ENCODE measurements around the gene PIP4K2A.

PIP4K2A gene

DNA sequence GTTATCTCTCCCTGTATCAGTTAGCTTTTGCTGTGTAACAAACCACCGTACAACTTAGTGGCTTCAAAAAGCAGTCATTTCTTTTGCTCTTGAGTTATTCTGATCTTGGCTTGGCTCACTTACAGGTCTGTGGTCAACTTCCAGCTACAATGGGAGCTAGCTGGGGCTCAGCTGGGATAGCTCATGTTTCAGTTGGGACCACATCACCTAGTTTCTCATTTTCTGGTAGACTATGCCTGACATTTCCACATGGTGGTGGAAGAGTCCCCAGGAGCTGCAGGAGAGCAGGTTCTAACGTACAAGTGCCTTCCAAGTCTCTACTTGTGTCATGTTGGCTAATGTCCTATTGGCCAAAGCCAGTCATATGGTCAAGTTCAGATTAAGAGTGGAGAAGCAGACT, 25.8 kb upstream of the PIP4K2A start:
- H3K4me3 ChIP-seq (ENCODE audit: low read length, poor library complexity, severe bottlenecking), result no peak overlapping the region
- no peaks in the 10 kb centered on the region for H3F3A ChIP-seq (ENCODE audit: low read depth)
- no peak overlapping the region for H3K4me2 ChIP-seq (ENCODE audit: low read depth, low read length, poor library complexity, severe bottlenecking)
- H3K27me3 ChIP-seq (ENCODE audit: insufficient read depth, low read length, poor library complexity, severe bottlenecking), result no peaks in the 10 kb centered on the region
- H3K79me2 ChIP-seq (ENCODE audit: insufficient read depth, low read length), result no peaks in the 10 kb centered on the region
- no peak overlapping the region for H3K9ac ChIP-seq (ENCODE audit: low read depth, low read length, poor library complexity, severe bottlenecking)
- H4K20me1 ChIP-seq (ENCODE audit: insufficient read depth, low read length, poor library complexity, severe bottlenecking), result no peaks in the 10 kb centered on the region
- H2AFZ ChIP-seq (ENCODE audit: low read length), result no peak overlapping the region
- H3K4me1 ChIP-seq (ENCODE audit: insufficient read depth, low read length, poor library complexity, severe bottlenecking), result no peaks in the 10 kb centered on the region
- H3K36me3 ChIP-seq (ENCODE audit: insufficient read depth, low read length), result no peaks in the 10 kb centered on the region
- TF ChIP-seq CTCF (conservative IDR thresholded peaks at IDR 0.05; ENCODE audit: low read length) (peak; percentile 17), EZH2phosphoT487 (IDR thresholded peaks at IDR 0.05; ENCODE audit: borderline replicate concordance) (no peak)
- H3K9me3 ChIP-seq (ENCODE audit: insufficient read depth, low read depth, low read length), result no peaks in the 10 kb centered on the region
- no peaks in the 10 kb centered on the region for H3K9me2 ChIP-seq (replicated peaks; ENCODE audit: low read depth, low read length)

DNA sequence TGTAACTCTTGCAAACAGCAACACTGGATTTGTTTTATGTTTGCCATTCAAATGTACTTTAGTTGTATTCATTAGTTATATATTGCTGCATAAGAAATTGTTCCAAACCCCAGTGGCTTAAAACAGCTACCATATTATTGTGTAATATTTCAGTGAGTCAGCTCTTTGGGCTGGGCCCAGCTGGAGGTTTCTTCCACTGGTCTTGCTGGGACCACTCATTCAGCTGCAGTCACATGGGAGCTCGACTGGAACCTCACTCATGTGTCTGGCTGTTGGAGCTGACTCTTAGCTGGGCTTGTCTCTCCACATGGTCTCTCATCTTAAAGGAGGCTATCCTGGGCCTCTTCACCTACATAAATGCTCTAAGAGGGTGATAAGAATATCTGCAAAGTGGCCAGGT, 23.2 kb upstream of the PIP4K2A start:
- Histone ChIP-seq H3K9me3 (ENCODE audit: insufficient read depth, low read depth, low read length) (no peaks in the 10 kb centered on the region), H3K4me1 (ENCODE audit: insufficient read depth, low read length, poor library complexity, severe bottlenecking) (no peaks in the 10 kb centered on the region), H3K9ac (ENCODE audit: low read depth, low read length, poor library complexity, severe bottlenecking) (no peak overlapping the region), H3F3A (ENCODE audit: low read depth) (no peaks in the 10 kb centered on the region), H3K4me3 (ENCODE audit: low read length, poor library complexity, severe bottlenecking) (no peak overlapping the region), H3K79me2 (ENCODE audit: insufficient read depth, low read length) (no peaks in the 10 kb centered on the region), H3K36me3 (ENCODE audit: insufficient read depth, low read length) (no peaks in the 10 kb centered on the region), H3K9me2 (replicated peaks; ENCODE audit: low read depth, low read length) (no peaks in the 10 kb centered on the region), H3K4me2 (ENCODE audit: low read depth, low read length, poor library complexity, severe bottlenecking) (no peak overlapping the region), H2AFZ (ENCODE audit: low read length) (no peak overlapping the region), H3K27me3 (ENCODE audit: insufficient read depth, low read length, poor library complexity, severe bottlenecking) (no peaks in the 10 kb centered on the region), H4K20me1 (ENCODE audit: insufficient read depth, low read length, poor library complexity, severe bottlenecking) (no peaks in the 10 kb centered on the region)
- TF ChIP-seq CTCF (conservative IDR thresholded peaks at IDR 0.05; ENCODE audit: low read length), result no peak
- TF ChIP-seq EZH2phosphoT487 (IDR thresholded peaks at IDR 0.05; ENCODE audit: borderline replicate concordance), result no peak

DNA sequence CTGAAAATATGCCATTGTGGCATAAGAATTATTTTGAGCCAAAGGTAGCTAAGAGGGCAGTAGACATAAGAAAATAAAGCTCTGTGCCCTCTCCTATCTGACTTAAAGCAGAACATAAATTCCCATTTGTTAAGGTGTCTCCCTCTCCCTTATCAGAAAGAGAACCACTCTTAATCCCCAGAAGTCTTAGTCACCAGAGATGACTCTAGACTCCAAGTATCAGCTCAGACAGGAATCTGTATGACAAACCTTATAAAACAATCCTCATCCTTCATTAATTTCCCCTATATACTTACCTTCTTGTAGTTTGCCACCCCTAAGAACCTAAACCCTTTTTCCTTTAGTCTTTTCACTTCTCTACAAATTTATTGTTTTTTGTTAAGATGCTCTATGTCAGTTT, 21.8 kb upstream of the PIP4K2A start:
- no peak overlapping the region for H2AFZ ChIP-seq (ENCODE audit: low read length)
- no peaks in the 10 kb centered on the region for H3F3A ChIP-seq (ENCODE audit: low read depth)
- H3K9me3 ChIP-seq (ENCODE audit: insufficient read depth, low read depth, low read length), result no peaks in the 10 kb centered on the region
- H4K20me1 ChIP-seq (ENCODE audit: insufficient read depth, low read length, poor library complexity, severe bottlenecking), result no peaks in the 10 kb centered on the region
- TF ChIP-seq CTCF (conservative IDR thresholded peaks at IDR 0.05; ENCODE audit: low read length) (no peak), EZH2phosphoT487 (IDR thresholded peaks at IDR 0.05; ENCODE audit: borderline replicate concordance) (no peak)
- H3K9ac ChIP-seq (ENCODE audit: low read depth, low read length, poor library complexity, severe bottlenecking), result no peak overlapping the region
- no peaks in the 10 kb centered on the region for H3K36me3 ChIP-seq (ENCODE audit: insufficient read depth, low read length)
- H3K4me3 ChIP-seq (ENCODE audit: low read length, poor library complexity, severe bottlenecking), result no peak overlapping the region
- no peaks in the 10 kb centered on the region for H3K9me2 ChIP-seq (replicated peaks; ENCODE audit: low read depth, low read length)
- H3K4me1 ChIP-seq (ENCODE audit: insufficient read depth, low read length, poor library complexity, severe bottlenecking), result no peaks in the 10 kb centered on the region
- H3K79me2 ChIP-seq (ENCODE audit: insufficient read depth, low read length), result no peaks in the 10 kb centered on the region
- H3K4me2 ChIP-seq (ENCODE audit: low read depth, low read length, poor library complexity, severe bottlenecking), result no peak overlapping the region
- H3K27me3 ChIP-seq (ENCODE audit: insufficient read depth, low read length, poor library complexity, severe bottlenecking), result no peaks in the 10 kb centered on the region

Measured in Loucy (cell line).